Cardiac muscle cell (in vitro differentiated cells and primary cell): Measurements from ENCODE around the gene ATXN1. TPM values are rescaled to one million over a fixed set of nuclear protein-coding genes. Genes with fewer than 3 reads are reported as not detected.
"Not testable (repeated sequence)": the region's sequence is repeated elsewhere in the genome, so short reads cannot be mapped to it uniquely, and the experiment has no call there.

ENCODE experiments used
- DNase-seq, 2 donors: peaks; one replicate each; pipeline versions ENCODE4 v3.0.0 to v3.0.0-alpha.2; 2010 to 2017; ENCODE audit warnings: low read depth in 1 of 2, low spot score in 1 of 2
- H3K27ac ChIP-seq: fragments of 200-600 bp; sonication (generic); 2 replicates; pipeline ENCODE4 v1.5.1; 2016
- H3K27me3 ChIP-seq: fragments of 200-600 bp; sonication (generic); 2 replicates; pipeline ENCODE4 v1.6.0; 2016; ENCODE audit warnings: control low read depth
- H3K36me3 ChIP-seq: fragments of 200-600 bp; sonication (generic); 2 replicates; pipeline ENCODE4 v1.5.1; 2016; ENCODE audit warnings: control low read depth
- H3K4me1 ChIP-seq: fragments of 200-600 bp; sonication (generic); 2 replicates; pipeline ENCODE4 v1.8.1; 2017; ENCODE audit warnings: low read depth, mild to moderate bottlenecking, mixed run types
- H3K4me3 ChIP-seq: fragments of 200-600 bp; sonication (generic); 2 replicates; pipeline ENCODE4 v1.5.1; 2016; ENCODE audit warnings: mild to moderate bottlenecking
- H3K9me3 ChIP-seq: fragments of 200-600 bp; sonication (generic); 2 replicates; pipeline ENCODE4 v1.5.1; 2017; ENCODE audit warnings: low read depth, mild to moderate bottlenecking, control low read depth
- polyA plus RNA-seq: library from polyadenylated mRNA; unstranded; fragments of >200 nt; fragmentation: Nextera tagmentation; extraction: Ambion mirVana; gene quantifications from 2 replicates; pipeline ENCODE4 v1.2.1, GENCODE V29; 2016
- total RNA-seq: library from RNA; depleted of rRNA; stranded (reverse); fragments of >200 nt; gene quantifications from 2 replicates; pipeline ENCODE4 v1.2.3, GENCODE V29; 2016
- TF ChIP-seq, protein P1 (sequence below): IDR thresholded peaks from 2 replicates; pipeline ENCODE4 v1.5.1; 2012; ENCODE audit warnings: low read depth, mild to moderate bottlenecking, low read length

ATXN1 gene
- total and polyA plus RNA-seq, 2 experiments from 2014 or later: 15.1 to 37.4 TPM

GRCh38 chr6:16618962-16619361, 142.3 kb downstream of the ATXN1 start:
- no peak for DNase-seq
- Histone ChIP-seq H3K9me3 (no peaks in the 10 kb centered on the region), H3K27me3 (no peaks in the 10 kb centered on the region), H3K4me1 (no peaks in the 10 kb centered on the region), H3K4me3 (no peak overlapping the region), H3K36me3 (no peaks in the 10 kb centered on the region), H3K27ac (no peak overlapping the region)
- TF ChIP-seq, protein P1, sequence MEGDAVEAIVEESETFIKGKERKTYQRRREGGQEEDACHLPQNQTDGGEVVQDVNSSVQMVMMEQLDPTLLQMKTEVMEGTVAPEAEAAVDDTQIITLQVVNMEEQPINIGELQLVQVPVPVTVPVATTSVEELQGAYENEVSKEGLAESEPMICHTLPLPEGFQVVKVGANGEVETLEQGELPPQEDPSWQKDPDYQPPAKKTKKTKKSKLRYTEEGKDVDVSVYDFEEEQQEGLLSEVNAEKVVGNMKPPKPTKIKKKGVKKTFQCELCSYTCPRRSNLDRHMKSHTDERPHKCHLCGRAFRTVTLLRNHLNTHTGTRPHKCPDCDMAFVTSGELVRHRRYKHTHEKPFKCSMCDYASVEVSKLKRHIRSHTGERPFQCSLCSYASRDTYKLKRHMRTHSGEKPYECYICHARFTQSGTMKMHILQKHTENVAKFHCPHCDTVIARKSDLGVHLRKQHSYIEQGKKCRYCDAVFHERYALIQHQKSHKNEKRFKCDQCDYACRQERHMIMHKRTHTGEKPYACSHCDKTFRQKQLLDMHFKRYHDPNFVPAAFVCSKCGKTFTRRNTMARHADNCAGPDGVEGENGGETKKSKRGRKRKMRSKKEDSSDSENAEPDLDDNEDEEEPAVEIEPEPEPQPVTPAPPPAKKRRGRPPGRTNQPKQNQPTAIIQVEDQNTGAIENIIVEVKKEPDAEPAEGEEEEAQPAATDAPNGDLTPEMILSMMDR: no peak

- H3K27me3 ChIP-seq, H3K9me3 ChIP-seq, H3K36me3 ChIP-seq, DNase-seq, H3K4me1 ChIP-seq, H3K4me3 ChIP-seq, H3K27ac ChIP-seq: not testable (repeated sequence)
These were observed 146.0 kb downstream of the ATXN1 start for GRCh38 chr6:16615215-16615614.

GRCh38 chr6:16614143-16614542, 147.1 kb downstream of the ATXN1 start:
- H3K27ac ChIP-seq, DNase-seq, H3K27me3 ChIP-seq, H3K36me3 ChIP-seq, H3K9me3 ChIP-seq, H3K4me1 ChIP-seq, H3K4me3 ChIP-seq: not testable (repeated sequence)

DNA sequence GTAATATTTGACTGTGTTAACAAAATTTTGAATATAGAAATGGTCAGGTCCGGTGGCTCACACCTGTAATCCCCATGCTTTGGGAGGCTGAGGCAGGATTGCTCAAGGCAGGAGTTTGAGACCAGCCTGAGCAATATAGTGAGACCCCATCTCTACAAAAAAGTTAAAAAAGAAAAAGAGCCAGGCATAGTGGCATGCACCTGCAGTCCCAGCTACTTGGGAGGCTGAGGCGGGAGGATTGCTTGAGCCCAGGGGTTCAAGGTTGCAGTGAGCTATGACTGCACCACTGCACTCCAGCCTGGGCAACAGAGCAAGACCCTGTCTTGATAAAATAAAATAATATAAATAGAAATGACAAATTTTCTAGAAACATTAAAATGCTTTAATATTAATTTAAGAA, 147.8 kb downstream of the ATXN1 start:
- H3K36me3 ChIP-seq: not testable (repeated sequence)

DNA sequence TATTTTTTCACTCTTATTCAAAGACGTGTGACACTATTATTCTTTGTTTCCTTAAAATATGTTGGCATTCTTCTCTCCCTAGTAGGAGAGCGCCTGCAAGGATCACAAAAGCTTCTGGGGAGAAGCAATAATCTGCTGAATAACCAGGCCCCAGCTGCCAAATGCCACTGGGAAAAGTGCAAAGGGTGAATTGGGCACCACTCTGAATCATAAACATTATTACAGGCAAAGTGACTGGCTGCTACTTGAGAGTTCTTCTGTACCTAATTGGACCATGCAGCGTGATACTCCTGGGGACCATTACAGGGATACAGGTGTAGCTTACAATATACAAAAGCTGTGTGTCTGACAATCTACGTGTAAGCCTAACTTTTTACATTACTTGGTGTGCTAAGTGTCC, 152.8 kb downstream of the ATXN1 start:
- Histone ChIP-seq H3K4me3 (no peak overlapping the region), H3K36me3 (no peaks in the 10 kb centered on the region), H3K27ac (no peak overlapping the region), H3K9me3 (no peaks in the 10 kb centered on the region), H3K4me1 (no peaks in the 10 kb centered on the region), H3K27me3 (no peaks in the 10 kb centered on the region)
- TF ChIP-seq, protein P1: no peak
- no peak for DNase-seq

More for the DNA sequence above, 147.8 kb downstream of the ATXN1 start:
- H3K4me3 ChIP-seq, H3K27me3 ChIP-seq, H3K9me3 ChIP-seq, H3K4me1 ChIP-seq, DNase-seq, H3K27ac ChIP-seq: not testable (repeated sequence)

DNA sequence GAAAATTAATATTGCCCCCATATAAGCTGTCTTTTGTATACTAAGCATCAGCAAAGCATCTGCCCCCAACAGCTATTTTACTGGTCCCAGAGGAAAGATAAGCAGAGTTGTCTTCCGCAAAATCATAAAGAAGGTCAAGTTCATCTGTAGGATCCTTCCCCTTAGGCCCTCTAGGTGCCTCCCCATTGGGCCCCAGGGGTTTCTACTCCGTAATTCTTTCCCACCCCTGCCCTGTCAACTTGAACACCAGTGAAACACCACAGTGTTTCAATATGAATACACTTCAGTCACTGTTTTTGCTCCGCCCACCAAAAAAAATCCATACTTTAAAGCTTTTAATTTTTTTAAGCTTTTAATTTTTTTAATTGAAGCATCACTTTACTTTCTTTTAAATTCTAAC, 159.2 kb downstream of the ATXN1 start:
- TF ChIP-seq, protein P1: no peak
- no peaks in the 10 kb centered on the region for H3K27me3 ChIP-seq
- no peak for DNase-seq
- no peak overlapping the region for H3K27ac ChIP-seq
- H3K4me3 ChIP-seq: no peak overlapping the region
- no peaks in the 10 kb centered on the region for H3K36me3 ChIP-seq
- no peaks in the 10 kb centered on the region for H3K9me3 ChIP-seq
- no peaks in the 10 kb centered on the region for H3K4me1 ChIP-seq

GRCh38 chr6:16600701-16601100, 160.6 kb downstream of the ATXN1 start:
- H3K4me3 ChIP-seq: no peak overlapping the region
- TF ChIP-seq, protein P1: no peak
- DNase-seq: no peak
- H3K36me3 ChIP-seq: no peaks in the 10 kb centered on the region
- no peak overlapping the region for H3K27ac ChIP-seq
- H3K27me3 ChIP-seq: no peaks in the 10 kb centered on the region
- H3K9me3 ChIP-seq: no peaks in the 10 kb centered on the region
- H3K4me1 ChIP-seq: no peaks in the 10 kb centered on the region
